Astrocyte (in vitro differentiated cells and primary cell): ENCODE results near the gene SCLY.

Source experiments
- EZH2 ChIP-seq: IDR thresholded peaks from 2 replicates; pipeline ENCODE4 v1.6.1; 2012; ENCODE audit warnings: mild to moderate bottlenecking, low read length, inconsistent platforms; ENCODE audit not compliant: insufficient read depth
- TF ChIP-seq, protein P1 (sequence below): IDR thresholded peaks from 2 replicates; pipeline ENCODE4 v1.5.1; 2011; ENCODE audit warnings: low read depth, mild to moderate bottlenecking, inconsistent platforms, low read length, moderate library complexity; ENCODE audit not compliant: insufficient read depth

DNA sequence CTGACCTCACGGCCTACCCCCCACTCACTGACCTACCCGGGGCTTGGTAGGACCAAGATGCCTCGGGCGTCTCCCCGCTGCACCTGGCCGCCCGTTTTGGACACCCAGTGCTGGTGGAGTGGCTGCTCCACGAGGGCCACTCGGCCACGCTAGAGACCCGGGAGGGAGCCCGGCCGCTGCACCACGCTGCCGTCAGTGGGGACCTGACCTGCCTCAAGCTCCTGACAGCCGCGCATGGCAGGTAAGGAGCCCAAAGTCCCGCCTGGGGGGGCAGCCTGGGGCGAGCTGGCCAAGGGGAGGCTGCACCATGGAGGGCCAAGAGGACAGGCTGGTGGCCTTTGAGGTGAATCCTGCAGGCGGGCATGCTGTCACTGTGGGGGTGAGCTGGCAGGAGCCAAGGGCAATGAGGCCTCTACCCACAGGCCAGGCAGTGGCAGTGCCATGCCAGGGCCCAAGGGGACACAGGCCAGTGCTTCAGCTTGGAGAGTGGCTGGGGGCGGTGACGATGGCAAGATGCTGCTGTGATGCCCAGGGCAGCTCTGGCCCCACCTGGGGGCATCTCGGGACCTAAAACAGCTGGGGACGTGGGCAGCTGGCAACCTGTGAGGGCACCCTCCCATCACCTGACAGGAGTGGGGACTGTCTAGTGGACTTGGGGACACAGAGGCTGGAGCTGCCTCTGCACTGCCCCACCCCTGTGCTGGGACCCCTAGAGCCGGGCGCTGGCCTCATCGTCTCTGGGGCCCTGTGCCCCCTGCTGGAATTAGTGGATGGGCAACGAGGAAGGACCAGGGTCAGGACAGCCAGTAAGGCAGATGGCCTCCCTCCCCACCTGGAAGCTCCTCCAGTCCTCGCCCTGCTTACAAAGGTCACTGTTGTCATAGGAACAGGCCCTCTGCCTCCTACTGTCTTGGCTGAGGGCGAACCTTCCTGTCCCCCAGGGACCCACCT lies 41.4 kb downstream of the SCLY start:
- TF ChIP-seq, protein P1, sequence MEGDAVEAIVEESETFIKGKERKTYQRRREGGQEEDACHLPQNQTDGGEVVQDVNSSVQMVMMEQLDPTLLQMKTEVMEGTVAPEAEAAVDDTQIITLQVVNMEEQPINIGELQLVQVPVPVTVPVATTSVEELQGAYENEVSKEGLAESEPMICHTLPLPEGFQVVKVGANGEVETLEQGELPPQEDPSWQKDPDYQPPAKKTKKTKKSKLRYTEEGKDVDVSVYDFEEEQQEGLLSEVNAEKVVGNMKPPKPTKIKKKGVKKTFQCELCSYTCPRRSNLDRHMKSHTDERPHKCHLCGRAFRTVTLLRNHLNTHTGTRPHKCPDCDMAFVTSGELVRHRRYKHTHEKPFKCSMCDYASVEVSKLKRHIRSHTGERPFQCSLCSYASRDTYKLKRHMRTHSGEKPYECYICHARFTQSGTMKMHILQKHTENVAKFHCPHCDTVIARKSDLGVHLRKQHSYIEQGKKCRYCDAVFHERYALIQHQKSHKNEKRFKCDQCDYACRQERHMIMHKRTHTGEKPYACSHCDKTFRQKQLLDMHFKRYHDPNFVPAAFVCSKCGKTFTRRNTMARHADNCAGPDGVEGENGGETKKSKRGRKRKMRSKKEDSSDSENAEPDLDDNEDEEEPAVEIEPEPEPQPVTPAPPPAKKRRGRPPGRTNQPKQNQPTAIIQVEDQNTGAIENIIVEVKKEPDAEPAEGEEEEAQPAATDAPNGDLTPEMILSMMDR, result no peak
- TF ChIP-seq EZH2, result no peak
